ENCODE results near the gene DNPH1. TPM values are rescaled to one million over a fixed set of nuclear protein-coding genes. Genes with fewer than 3 reads are reported as not detected.

The DNPH1 gene
- total and polyA plus RNA-seq, 9 donors, result 13.6 to 120 (median 44.7) TPM

GRCh38 chr6:43207286-43207685 lies 22.0 kb downstream of the DNPH1 start:
- 87 to 95% (median 93%) methylated on average over 2 of the region's 2 CpGs for WGBS, 3 donors
- intact Hi-C loops (cut with DNase I), result no loop called here
- no peak overlapping the region for H3K4me3 ChIP-seq
- DNase-seq, result no peak
- no peak overlapping the region for H3K27ac ChIP-seq
- H3K4me1 ChIP-seq (ENCODE audit: insufficient read depth), result no peaks in the 10 kb centered on the region
- no peak for TF ChIP-seq EP300 (IDR thresholded peaks at IDR 0.05)
- TF ChIP-seq CTCF (IDR thresholded peaks at IDR 0.05), result no peak
- no peak for TF ChIP-seq POLR2A (IDR thresholded peaks at IDR 0.05)
- no peaks in the 10 kb centered on the region for H3K9me3 ChIP-seq
- H3K27me3 ChIP-seq, result no peaks in the 10 kb centered on the region
- no peaks in the 10 kb centered on the region for H3K36me3 ChIP-seq

- WGBS, 3 donors, result 92 to 95% (median 95%) methylated on average over 10 of the region's 10 CpGs
- Histone ChIP-seq H3K9me3 (no peaks in the 10 kb centered on the region), H3K36me3 (no peaks in the 10 kb centered on the region), H3K27me3 (no peaks in the 10 kb centered on the region), H3K4me3 (no peak overlapping the region), H3K4me1 (ENCODE audit: insufficient read depth) (no peaks in the 10 kb centered on the region), H3K27ac (no peak overlapping the region)
- TF ChIP-seq POLR2A (IDR thresholded peaks at IDR 0.05), result no peak
- no peak for TF ChIP-seq CTCF (IDR thresholded peaks at IDR 0.05)
- TF ChIP-seq EP300 (IDR thresholded peaks at IDR 0.05), result no peak
- peak in 1 of 5 donors; percentile 7 for DNase-seq
- intact Hi-C loops (cut with DNase I), result no loop called here
These were observed 23.4 kb downstream of the DNPH1 start for GRCh38 chr6:43205849-43206248.

GRCh38 chr6:43204271-43205105 lies 24.8 kb downstream of the DNPH1 start:
- intact Hi-C loops (cut with DNase I), result no loop called here
- Histone ChIP-seq H3K27me3 (no peaks in the 10 kb centered on the region), H3K4me1 (ENCODE audit: insufficient read depth) (no peaks in the 10 kb centered on the region), H3K36me3 (no peaks in the 10 kb centered on the region), H3K27ac (no peak overlapping the region), H3K9me3 (no peaks in the 10 kb centered on the region), H3K4me3 (no peak overlapping the region)
- peak in 1 of 5 donors; percentile 14 for DNase-seq
- WGBS, 3 donors, result 93 to 94% (median 93%) methylated on average over 23 of the region's 23 CpGs
- TF ChIP-seq CTCF (IDR thresholded peaks at IDR 0.05) (no peak), POLR2A (IDR thresholded peaks at IDR 0.05) (no peak)

- Histone ChIP-seq H3K9me3 (no peaks in the 10 kb centered on the region), H3K4me1 (ENCODE audit: insufficient read depth) (no peaks in the 10 kb centered on the region), H3K36me3 (no peaks in the 10 kb centered on the region), H3K27me3 (no peaks in the 10 kb centered on the region), H3K27ac (no peak overlapping the region), H3K4me3 (no peak overlapping the region)
- peak in 1 of 5 donors; percentile 8 for DNase-seq
- intact Hi-C loops (cut with DNase I), result no loop called here
- TF ChIP-seq EP300 (IDR thresholded peaks at IDR 0.05) (no peak), CTCF (IDR thresholded peaks at IDR 0.05) (no peak), POLR2A (IDR thresholded peaks at IDR 0.05) (no peak)
- 90 to 95% (median 90%) methylated on average over 8 of the region's 8 CpGs for WGBS, 3 donors
These were observed 25.6 kb downstream of the DNPH1 start for GRCh38 chr6:43203718-43204095.

Measured in ovary (tissue), 9 donors.